GM10248 (cell line): ENCODE measurements around the gene NIFK.
"Not testable (repeated sequence)": the region's sequence is repeated elsewhere in the genome, so short reads cannot be mapped to it uniquely, and the experiment has no call there.

Experiments used
- CTCF ChIA-PET: fragments of 300-600 bp; sonication (Branson Sonifier 250); formaldehyde crosslinking; extraction: SDS; loops from one replicate; lab custom pipeline; 2021; ENCODE audit warnings: antibody characterized with exemption; lab: Yijun Ruan, JAX
- POLR2A ChIA-PET: fragments of 350-650 bp; sonication (Branson Sonifier 250); formaldehyde crosslinking; extraction: SDS; loops from one replicate; lab custom pipeline; 2020; ENCODE audit warnings: antibody characterized with exemption; lab: Yijun Ruan, JAX
- DNase-seq: peaks from one replicate; pipeline ENCODE4 v3.0.0; 2012; ENCODE audit errors: extremely low spot score
- TF ChIP-seq, protein P1 (sequence below): IDR thresholded peaks from 2 replicates; pipeline ENCODE4 v1.5.1; 2012; ENCODE audit warnings: mild to moderate bottlenecking, low read depth; ENCODE audit errors: extremely low read depth, missing control alignments, control extremely low read depth

NIFK gene

DNA sequence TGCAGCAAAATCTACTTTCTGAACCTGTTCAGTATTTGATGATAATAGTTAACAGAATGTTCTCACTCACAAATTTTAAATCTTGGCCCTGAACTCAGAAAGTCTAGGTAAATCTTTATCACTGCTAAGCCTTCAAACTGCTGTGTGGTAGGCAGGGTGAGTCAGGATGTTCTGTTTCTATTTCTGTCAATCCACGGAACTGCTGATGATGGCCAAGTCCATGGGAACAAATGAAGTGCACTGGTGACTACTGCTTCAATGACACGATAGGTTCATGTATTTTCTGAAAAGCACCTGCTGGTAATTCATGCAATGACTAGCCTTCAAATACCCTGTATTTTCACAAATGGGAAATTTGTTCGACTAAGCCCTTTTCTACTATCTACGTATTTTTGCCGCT, 14.2 kb downstream of the NIFK start:
- CTCF ChIA-PET: interaction anchor here (1.2 kb wide), 1 partner anchor 320 kb away, joined by 5 read pairs; no protein-coding TSS in a partner anchor
- POLR2A ChIA-PET: no interaction called here
- DNase-seq: no peak
- TF ChIP-seq, protein P1, sequence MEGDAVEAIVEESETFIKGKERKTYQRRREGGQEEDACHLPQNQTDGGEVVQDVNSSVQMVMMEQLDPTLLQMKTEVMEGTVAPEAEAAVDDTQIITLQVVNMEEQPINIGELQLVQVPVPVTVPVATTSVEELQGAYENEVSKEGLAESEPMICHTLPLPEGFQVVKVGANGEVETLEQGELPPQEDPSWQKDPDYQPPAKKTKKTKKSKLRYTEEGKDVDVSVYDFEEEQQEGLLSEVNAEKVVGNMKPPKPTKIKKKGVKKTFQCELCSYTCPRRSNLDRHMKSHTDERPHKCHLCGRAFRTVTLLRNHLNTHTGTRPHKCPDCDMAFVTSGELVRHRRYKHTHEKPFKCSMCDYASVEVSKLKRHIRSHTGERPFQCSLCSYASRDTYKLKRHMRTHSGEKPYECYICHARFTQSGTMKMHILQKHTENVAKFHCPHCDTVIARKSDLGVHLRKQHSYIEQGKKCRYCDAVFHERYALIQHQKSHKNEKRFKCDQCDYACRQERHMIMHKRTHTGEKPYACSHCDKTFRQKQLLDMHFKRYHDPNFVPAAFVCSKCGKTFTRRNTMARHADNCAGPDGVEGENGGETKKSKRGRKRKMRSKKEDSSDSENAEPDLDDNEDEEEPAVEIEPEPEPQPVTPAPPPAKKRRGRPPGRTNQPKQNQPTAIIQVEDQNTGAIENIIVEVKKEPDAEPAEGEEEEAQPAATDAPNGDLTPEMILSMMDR: no peak

DNA sequence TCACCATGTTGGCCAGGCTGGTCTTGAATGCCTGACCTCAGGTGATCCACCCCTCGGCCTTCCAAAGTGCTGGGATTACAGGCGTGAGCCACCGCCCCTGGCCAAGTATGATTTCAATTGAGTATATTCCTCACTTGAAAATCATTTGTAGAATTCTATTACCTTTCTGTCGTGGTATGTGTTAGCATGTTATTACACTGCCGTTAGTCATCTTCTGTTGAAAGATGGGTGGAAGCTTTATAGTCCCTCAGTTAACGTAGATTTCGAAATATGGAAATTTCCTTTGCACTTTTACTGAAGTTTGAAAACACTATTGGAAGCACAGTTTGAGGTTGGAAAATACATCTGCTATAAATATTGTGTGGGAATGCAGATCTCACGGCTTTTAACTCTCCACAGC, 14.7 kb downstream of the NIFK start:
- no peak for DNase-seq
- TF ChIP-seq, protein P1: no peak
- ChIA-PET POLR2A (no interaction called here), CTCF (interaction anchor here (1.2 to 1.6 kb wide), 2 partner anchors 320 to 642 kb away, joined by 4 to 5 read pairs; no protein-coding TSS in a partner anchor)

DNA sequence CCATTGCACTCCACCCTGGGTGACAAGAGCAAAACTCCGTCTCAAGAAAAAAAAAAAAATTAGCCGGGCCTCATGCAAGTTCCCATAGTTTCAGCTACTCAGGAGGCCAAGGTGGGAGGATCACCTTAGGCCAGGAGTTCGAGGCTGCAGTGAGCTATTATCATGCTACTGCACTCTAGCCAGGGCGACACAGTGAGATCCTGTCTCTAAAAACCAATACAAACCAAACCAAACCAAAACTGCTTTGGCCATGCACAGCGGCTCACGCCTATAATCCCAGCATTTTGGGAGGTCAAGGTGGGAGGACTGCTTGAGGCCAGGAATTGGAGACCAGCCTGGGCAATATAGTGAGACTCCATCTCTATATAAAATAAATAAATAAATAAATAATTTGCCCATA, 19.1 kb downstream of the NIFK start:
- CTCF ChIA-PET: interaction anchor here (1.2 to 3.0 kb wide), 4 partner anchors 39 to 313 kb away, joined by 3 to 18 read pairs (median 4); partner anchors contain the start of gene RNU4ATAC

DNA sequence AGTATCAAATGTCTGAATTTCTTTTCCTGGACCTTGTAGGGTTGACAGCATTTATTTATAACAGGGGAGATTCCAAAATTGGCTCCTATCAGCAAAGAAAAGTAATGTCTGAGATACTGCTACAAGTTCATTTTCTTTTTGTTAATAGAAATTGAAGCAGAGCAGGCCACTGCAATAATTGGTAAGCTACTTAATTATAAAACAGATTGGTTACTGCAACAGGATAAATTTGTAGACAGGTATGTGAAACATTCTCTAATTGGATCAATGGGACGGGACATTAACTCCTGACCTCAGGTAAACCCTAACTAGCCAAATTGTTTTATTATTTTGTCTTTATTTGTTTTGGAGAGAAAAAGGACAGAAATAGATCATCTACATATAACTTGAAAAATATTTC, 20.5 kb downstream of the NIFK start:
- TF ChIP-seq, protein P1: no peak
- no peak for DNase-seq
- ChIA-PET POLR2A (no interaction called here), CTCF (no interaction called here)

More for the DNA sequence above, 19.1 kb downstream of the NIFK start:
- TF ChIP-seq, protein P1: no peak
- POLR2A ChIA-PET: no interaction called here
- no peak for DNase-seq

DNA sequence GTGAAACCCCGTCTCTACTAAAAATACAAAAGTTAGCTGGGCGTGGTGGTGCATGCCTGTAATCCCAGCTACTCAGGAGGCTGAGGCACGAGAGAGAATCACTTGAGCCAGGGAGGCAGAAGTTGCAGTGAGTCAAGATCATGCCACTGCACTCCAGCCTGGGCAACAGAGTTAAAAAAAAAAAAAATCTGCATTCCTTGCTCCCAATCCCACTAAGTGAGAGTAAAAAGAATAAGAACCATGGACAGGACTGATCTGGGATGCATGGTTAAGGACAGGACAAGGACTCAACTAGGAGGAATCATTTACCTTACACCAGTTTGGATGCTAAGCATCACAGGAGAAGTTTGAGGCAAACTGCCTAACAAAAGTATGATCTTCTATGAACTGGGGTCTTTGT, 25.2 kb downstream of the NIFK start:
- POLR2A ChIA-PET, DNase-seq: not testable (repeated sequence)
- CTCF ChIA-PET: interaction anchor here (0.9 kb wide), 1 partner anchor 8 kb away, joined by 3 read pairs; no protein-coding TSS in a partner anchor

DNA sequence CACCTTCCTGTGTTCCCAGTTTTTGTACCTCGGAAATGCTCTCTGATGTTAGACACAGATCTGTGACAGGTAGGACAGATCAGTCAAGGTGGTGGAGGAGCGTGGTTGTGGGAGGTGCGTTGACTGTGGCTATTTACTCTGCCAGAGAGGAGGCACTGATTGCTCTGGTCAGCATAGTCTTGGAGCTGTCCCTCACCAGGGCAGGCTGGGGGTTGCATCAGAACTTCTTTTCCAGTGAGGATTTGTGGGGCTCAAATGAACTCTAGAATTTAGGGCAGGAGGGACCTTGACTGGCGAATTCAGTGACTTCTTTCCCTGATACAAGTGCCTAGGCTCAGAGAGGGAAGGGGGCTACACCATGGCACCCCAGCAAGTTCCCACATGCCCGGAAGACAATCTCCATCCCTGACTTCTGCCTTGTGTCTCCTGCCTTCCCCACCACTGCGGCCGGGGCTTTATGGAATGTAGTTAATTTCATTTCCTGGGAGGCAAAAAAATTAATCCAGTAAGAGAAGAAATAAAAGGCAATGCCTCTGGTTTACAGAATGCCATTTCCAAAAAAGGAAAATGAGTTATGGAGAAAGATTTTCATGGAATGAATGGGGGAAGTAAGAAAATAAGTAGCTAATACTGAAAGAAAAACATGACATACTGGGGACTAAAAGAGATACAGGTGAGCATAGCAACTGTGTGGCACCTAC, 26.1 kb downstream of the NIFK start:
- DNase-seq: no peak
- CTCF ChIA-PET: interaction anchor here (0.9 kb wide), 1 partner anchor 9 kb away, joined by 3 read pairs; no protein-coding TSS in a partner anchor
- POLR2A ChIA-PET: no interaction called here
- TF ChIP-seq, protein P1: no peak

DNA sequence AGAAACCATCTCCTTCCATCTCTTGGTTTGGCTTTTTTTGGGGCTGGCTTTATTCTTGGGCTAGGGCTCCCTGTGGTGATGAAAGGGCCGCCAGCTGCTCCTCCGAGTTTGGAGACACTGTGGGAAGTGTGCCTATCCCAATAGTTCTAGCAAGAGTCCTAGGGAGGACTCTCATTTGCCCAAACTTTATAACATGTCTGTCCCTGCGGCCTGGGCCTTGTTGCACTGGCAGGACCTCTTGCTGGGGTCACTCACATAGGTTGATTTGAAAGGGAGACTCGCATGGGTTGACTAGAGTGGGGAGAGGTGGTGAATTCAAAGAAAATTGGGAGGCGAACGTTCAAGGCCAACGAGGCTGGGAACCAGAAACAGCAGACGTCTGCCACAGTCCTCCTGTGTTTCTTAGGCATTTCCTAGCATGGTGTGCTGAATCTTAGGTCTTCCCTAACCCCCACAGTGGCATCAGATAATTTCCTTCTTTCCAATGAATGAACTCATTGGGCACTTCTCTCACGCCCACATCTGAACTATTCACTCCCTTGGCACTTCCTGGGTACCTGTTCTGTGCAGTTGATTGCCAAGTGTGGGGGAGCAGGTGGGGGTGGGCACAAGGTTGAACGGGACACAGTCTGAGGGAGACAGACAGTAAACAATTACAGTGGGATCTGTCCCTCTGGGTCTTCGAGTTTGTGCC, 26.8 kb downstream of the NIFK start:
- no peak for DNase-seq
- ChIA-PET CTCF (no interaction called here), POLR2A (no interaction called here)
- TF ChIP-seq, protein P1: no peak
